GM13976 (cell line): ENCODE results near the gene UTRN.

Experiments
- DNase-seq: peaks from one replicate; pipeline ENCODE4 v3.0.0; 2012; ENCODE audit warnings: low spot score
- in situ Hi-C: fragments of 300-500 bp; cut with MboI; formaldehyde crosslinking; loops from one replicate; pipeline ENCODE4 v1.12.0; 2022; ENCODE audit warnings: low sequenced_read_pairs, mixed read lengths, inconsistent platforms; ENCODE audit not compliant: unreplicated experiment
- TF ChIP-seq, protein P1 (sequence below): IDR thresholded peaks from 2 replicates; pipeline ENCODE4 v1.5.1; 2012; ENCODE audit warnings: borderline replicate concordance, mild to moderate bottlenecking; ENCODE audit not compliant: insufficient read depth; ENCODE audit errors: extremely low read depth, missing control alignments, control extremely low read depth

The UTRN gene

DNA sequence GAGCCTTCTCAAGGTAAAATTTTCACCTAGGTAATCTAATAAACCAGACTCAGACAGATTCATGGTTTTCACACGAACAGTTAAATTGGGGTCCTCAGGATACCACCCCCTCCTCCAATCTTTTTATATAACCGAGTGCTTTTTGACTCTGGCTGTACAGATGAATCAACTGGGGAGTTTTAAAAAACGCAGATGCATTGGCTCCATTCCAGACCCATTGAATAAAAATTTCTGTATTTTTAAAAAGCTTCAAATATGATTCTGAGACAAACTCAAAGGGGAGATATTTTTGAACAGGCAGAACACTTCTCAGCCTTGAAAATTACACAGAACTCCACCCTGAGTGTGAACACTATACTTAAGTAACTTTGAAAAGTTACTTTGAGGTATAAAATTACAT is 7.2 kb downstream of the UTRN start:
- TF ChIP-seq, protein P1, sequence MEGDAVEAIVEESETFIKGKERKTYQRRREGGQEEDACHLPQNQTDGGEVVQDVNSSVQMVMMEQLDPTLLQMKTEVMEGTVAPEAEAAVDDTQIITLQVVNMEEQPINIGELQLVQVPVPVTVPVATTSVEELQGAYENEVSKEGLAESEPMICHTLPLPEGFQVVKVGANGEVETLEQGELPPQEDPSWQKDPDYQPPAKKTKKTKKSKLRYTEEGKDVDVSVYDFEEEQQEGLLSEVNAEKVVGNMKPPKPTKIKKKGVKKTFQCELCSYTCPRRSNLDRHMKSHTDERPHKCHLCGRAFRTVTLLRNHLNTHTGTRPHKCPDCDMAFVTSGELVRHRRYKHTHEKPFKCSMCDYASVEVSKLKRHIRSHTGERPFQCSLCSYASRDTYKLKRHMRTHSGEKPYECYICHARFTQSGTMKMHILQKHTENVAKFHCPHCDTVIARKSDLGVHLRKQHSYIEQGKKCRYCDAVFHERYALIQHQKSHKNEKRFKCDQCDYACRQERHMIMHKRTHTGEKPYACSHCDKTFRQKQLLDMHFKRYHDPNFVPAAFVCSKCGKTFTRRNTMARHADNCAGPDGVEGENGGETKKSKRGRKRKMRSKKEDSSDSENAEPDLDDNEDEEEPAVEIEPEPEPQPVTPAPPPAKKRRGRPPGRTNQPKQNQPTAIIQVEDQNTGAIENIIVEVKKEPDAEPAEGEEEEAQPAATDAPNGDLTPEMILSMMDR = no peak
- in situ Hi-C loops = no loop called here
- DNase-seq = no peak

DNA sequence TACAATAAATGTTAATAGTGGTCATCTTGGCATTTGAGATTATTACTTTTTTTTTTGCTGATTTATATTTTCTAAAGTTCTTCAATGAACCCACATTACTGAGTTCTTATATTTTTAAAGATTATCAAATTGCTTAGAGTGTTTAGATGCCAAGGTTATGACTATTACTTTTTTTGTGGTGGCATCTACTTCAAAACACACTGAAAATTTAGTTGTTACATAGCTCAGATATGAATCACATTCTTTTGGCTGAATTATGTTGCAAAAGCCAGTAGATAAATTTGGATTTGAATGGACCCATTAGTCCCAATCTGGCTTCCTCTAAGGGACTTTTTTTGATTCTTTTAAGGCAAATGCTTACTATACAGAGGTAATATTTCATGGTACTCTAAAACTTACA is 8.9 kb downstream of the UTRN start:
- no peak for DNase-seq
- in situ Hi-C loops = no loop called here
- TF ChIP-seq, protein P1 = no peak

DNA sequence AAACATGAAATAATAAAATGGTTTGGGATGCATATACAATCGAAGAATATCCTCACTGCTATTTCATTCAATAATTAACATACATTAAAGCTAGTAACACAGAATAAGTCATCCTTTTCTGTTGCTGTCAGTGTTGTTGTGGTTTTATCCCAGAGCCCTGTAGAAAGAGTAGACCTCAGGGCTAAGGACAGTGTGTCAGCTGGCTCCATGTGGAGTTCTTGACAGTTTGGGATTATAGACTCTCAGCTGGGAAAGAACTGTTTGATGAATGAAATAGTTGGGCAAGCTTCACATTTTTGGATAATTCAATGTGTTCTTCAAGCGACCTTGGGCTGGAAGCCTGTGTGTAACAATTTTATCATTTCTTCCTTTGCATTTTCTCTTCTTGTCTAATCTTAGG is 10.1 kb downstream of the UTRN start:
- TF ChIP-seq, protein P1 = no peak
- in situ Hi-C loops = no loop called here
- DNase-seq = no peak

DNA sequence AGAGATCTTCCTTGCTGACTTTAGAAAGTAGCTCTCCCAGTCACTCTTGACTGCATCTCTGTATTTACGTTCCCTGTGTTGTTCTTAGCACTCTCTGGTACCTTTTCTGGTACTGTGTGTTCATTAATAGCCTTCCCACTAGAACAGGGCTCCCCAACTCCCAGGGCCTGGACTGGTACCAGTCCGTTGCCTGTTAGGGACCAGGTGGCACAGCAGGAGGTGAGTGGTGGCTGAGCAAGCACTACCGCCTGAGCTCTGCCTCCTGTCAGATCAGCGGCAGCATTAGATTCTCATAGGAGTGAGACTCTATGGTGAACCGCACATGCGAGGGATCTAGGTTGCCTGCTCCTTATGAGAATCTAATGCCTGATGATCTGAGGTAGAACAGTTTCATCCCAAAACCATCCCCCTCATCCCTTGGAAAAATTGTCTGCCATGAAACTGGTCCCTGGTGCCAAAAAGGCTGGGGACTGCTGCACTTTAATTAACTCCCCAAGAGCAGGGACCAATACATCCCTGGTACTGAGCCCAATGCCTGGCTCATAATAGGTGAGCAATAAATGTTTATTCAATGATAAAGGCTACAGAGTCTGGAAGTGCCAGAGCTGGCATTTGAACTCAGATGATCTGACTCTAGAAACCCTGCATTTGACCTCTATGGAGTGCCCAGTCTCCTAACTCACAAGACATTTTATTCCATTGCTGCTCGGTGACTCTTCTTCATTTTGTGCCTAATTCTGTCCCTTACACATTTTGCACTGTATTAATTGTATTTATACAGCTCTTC is 11.0 kb downstream of the UTRN start:
- no peak for DNase-seq
- in situ Hi-C loops = no loop called here
- TF ChIP-seq, protein P1 = no peak

DNA sequence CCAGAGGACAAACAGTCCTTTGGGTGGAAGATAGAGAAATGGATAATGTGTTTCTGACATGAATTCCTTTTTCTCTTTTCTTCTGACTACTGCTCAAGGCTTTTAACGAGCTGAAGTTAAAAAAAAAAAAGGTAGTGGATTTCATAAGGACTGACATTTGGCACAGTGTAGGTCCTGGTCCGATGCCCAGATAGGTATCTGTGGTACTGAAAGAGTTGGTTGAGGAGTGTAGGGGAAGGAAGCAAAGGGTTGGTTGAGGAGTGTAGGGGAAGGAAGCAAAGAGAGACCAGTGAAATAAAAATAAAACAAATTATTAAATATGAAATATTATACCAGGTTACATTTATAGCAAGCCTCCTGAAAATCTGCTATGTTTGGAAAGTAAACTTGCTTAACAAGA is 11.8 kb downstream of the UTRN start:
- TF ChIP-seq, protein P1 = no peak
- DNase-seq = no peak
- in situ Hi-C loops = no loop called here

DNA sequence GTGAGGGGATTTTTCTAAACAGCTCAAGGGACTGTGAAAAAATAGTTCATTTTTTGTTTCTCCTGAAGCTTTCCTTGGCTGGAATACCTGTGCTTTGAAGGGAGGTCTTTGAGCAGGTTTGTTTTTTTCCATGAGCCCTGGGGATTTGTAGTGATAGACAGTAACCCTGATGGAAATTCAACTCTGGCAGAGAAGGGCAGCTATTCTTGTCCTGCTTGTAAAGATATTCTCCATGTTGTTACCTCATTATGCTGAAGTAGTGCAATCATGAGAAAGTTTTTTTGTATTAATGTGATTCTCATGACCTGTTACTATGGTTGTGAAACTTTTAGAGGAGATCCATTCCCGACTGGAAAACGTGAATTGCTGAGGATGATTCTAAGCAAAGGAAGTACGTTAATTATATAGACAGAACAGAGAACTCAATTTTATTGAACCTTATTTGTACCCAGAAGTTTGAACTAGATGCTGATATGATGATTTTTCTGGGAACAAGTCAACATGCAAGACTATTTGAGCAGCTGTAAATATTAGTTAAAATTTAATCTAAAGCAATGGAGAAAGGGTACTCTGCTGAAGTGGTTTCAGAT is 12.5 kb downstream of the UTRN start:
- TF ChIP-seq, protein P1 = no peak

More for the DNA sequence above, 12.5 kb downstream of the UTRN start:
- DNase-seq = no peak
- in situ Hi-C loops = no loop called here
